Mononuclear cell (primary cell): ENCODE data around the gene OR4N5. TPM values are rescaled to one million over a fixed set of nuclear protein-coding genes. Genes with fewer than 3 reads are reported as not detected.
"Not testable (repeated sequence)": the region's sequence is repeated elsewhere in the genome, so short reads cannot be mapped to it uniquely, and the experiment has no call there.

Source experiments
- H3K27me3 ChIP-seq: 2 replicates; pipeline ENCODE4 v1.6.0; 2011; ENCODE audit warnings: low read length, control low read depth; ENCODE audit not compliant: insufficient read depth
- H3K4me1 ChIP-seq: 2 replicates; pipeline ENCODE4 v1.5.1; 2011; ENCODE audit warnings: mild to moderate bottlenecking, low read length, control low read depth; ENCODE audit not compliant: insufficient read depth
- H3K4me3 ChIP-seq: 2 replicates; pipeline ENCODE4 v1.5.1; 2011; ENCODE audit warnings: mild to moderate bottlenecking, low read length, moderate library complexity
- H3K9me3 ChIP-seq: 2 replicates; pipeline ENCODE4 v1.5.1; 2011; ENCODE audit warnings: low read depth, mild to moderate bottlenecking, control low read depth, low read length
- total RNA-seq: library from RNA; depleted of rRNA; stranded (reverse); fragments of >200 nt; gene quantifications from one replicate; pipeline ENCODE4 v1.2.3, GENCODE V29; 2012

OR4N5 gene
- not detected for total RNA-seq

- Histone ChIP-seq H3K4me1 (no peaks in the 10 kb centered on the region), H3K9me3 (no peaks in the 10 kb centered on the region), H3K27me3 (no peaks in the 10 kb centered on the region), H3K4me3 (no peak within 1 kb of the TSS)
Measured at GRCh38 chr14:20138520-20138919, at the start of gene OR4N5. Gene OR4N5, plus strand, starts transcription at chr14:20138820. Its CDS starts 4,916 bp downstream, at chr14:20143736.

- no peaks in the 10 kb centered on the region for H3K27me3 ChIP-seq
- no peaks in the 10 kb centered on the region for H3K9me3 ChIP-seq
- H3K4me1 ChIP-seq: no peaks in the 10 kb centered on the region
- no peak overlapping the region for H3K4me3 ChIP-seq
Measured at GRCh38 chr14:20092050-20092449, 46.6 kb upstream of the OR4N5 start.

GRCh38 chr14:20093442-20093841, 45.2 kb upstream of the OR4N5 start:
- Histone ChIP-seq H3K4me1 (no peaks in the 10 kb centered on the region), H3K9me3 (no peaks in the 10 kb centered on the region), H3K27me3 (no peaks in the 10 kb centered on the region), H3K4me3 (no peak overlapping the region)

GRCh38 chr14:20098926-20099770, 39.5 kb upstream of the OR4N5 start:
- H3K9me3 ChIP-seq, H3K4me1 ChIP-seq, H3K27me3 ChIP-seq: not testable (repeated sequence)

GRCh38 chr14:20110438-20110837, 28.2 kb upstream of the OR4N5 start, which contains the start of gene OR4K17:
Gene OR4K17, plus strand, starts transcription at chr14:20110739. Its CDS starts 6,761 bp downstream, at chr14:20117500.
- Histone ChIP-seq H3K9me3 (no peaks in the 10 kb centered on the region), H3K4me3 (no peak within 1 kb of the TSS), H3K4me1 (no peaks in the 10 kb centered on the region), H3K27me3 (no peaks in the 10 kb centered on the region)

More at GRCh38 chr14:20098926-20099770, 39.5 kb upstream of the OR4N5 start:
- not testable (repeated sequence) for H3K4me3 ChIP-seq

- Histone ChIP-seq H3K4me3 (no peak overlapping the region), H3K4me1 (no peaks in the 10 kb centered on the region), H3K9me3 (no peaks in the 10 kb centered on the region), H3K27me3 (no peaks in the 10 kb centered on the region)
Measured at GRCh38 chr14:20112321-20112720, 26.3 kb upstream of the OR4N5 start.

GRCh38 chr14:20116748-20117147, 21.9 kb upstream of the OR4N5 start:
- Histone ChIP-seq H3K9me3 (no peaks in the 10 kb centered on the region), H3K27me3 (peaks cover 4% of the 10 kb centered on the region), H3K4me1 (no peaks in the 10 kb centered on the region), H3K4me3 (no peak overlapping the region)

- H3K27me3 ChIP-seq: peaks cover 4% of the 10 kb centered on the region
- H3K9me3 ChIP-seq: no peaks in the 10 kb centered on the region
- no peaks in the 10 kb centered on the region for H3K4me1 ChIP-seq
- no peak overlapping the region for H3K4me3 ChIP-seq
Measured at GRCh38 chr14:20118795-20119194, 19.8 kb upstream of the OR4N5 start.

- Histone ChIP-seq H3K9me3 (no peaks in the 10 kb centered on the region), H3K4me3 (no peak overlapping the region), H3K27me3 (peaks cover under 1% of the 10 kb centered on the region), H3K4me1 (no peaks in the 10 kb centered on the region)
Measured at GRCh38 chr14:20143911-20144310, 5.3 kb downstream of the OR4N5 start.

GRCh38 chr14:20144820-20145219, 6.2 kb downstream of the OR4N5 start:
- no peak overlapping the region for H3K4me3 ChIP-seq
- no peaks in the 10 kb centered on the region for H3K4me1 ChIP-seq
- H3K9me3 ChIP-seq: no peaks in the 10 kb centered on the region
- peaks cover 5% of the 10 kb centered on the region for H3K27me3 ChIP-seq

- peaks cover 17% of the 10 kb centered on the region for H3K9me3 ChIP-seq
- H3K4me3 ChIP-seq: no peak overlapping the region
- H3K4me1 ChIP-seq: no peaks in the 10 kb centered on the region
- H3K27me3 ChIP-seq: peaks cover 3% of the 10 kb centered on the region
Measured at GRCh38 chr14:20164462-20164861, 25.8 kb downstream of the OR4N5 start.

GRCh38 chr14:20167091-20167490, 28.5 kb downstream of the OR4N5 start:
- H3K9me3 ChIP-seq: peaks cover 17% of the 10 kb centered on the region
- no peaks in the 10 kb centered on the region for H3K4me1 ChIP-seq
- no peak overlapping the region for H3K4me3 ChIP-seq
- H3K27me3 ChIP-seq: peaks cover 3% of the 10 kb centered on the region

GRCh38 chr14:20169852-20170251, 31.2 kb downstream of the OR4N5 start:
- H3K4me3 ChIP-seq, H3K4me1 ChIP-seq, H3K9me3 ChIP-seq, H3K27me3 ChIP-seq: not testable (repeated sequence)

GRCh38 chr14:20174205-20174604, 35.6 kb downstream of the OR4N5 start:
- not testable (repeated sequence) for H3K4me3 ChIP-seq, H3K27me3 ChIP-seq, H3K4me1 ChIP-seq, H3K9me3 ChIP-seq

GRCh38 chr14:20176330-20176729, 37.7 kb downstream of the OR4N5 start:
- H3K27me3 ChIP-seq: no peaks in the 10 kb centered on the region
- no peak overlapping the region for H3K4me3 ChIP-seq
- no peaks in the 10 kb centered on the region for H3K9me3 ChIP-seq
- H3K4me1 ChIP-seq: peaks cover 17% of the 10 kb centered on the region

GRCh38 chr14:20177433-20177974, 38.9 kb downstream of the OR4N5 start:
- peaks cover 17% of the 10 kb centered on the region for H3K4me1 ChIP-seq
- H3K9me3 ChIP-seq: no peaks in the 10 kb centered on the region
- H3K27me3 ChIP-seq: no peaks in the 10 kb centered on the region
- no peak overlapping the region for H3K4me3 ChIP-seq
